Astrocyte of the cerebellum (primary cell): ENCODE measurements around the gene FOXJ1.
A peak's percentile ranks its signal among the peaks of the same experiment; 100 is the strongest.
"Not testable (repeated sequence)": the region's sequence is repeated elsewhere in the genome, so short reads cannot be mapped to it uniquely, and the experiment has no call there.

Experiments
- DNase-seq: peaks from one replicate; pipeline ENCODE4 v3.0.0-alpha.2; 2011; ENCODE audit warnings: low read depth
- H3K4me3 ChIP-seq: 2 replicates; pipeline ENCODE4 v1.5.1; 2011; ENCODE audit warnings: mild to moderate bottlenecking, low read depth, low read length, moderate library complexity
- in situ Hi-C: cut with HindIII; loops from 2 replicates; pipeline ENCODE4 v1.10.0; 2017; ENCODE audit warnings: low sequenced_read_pairs
- TF ChIP-seq, protein P1 (sequence below): IDR thresholded peaks from 2 replicates; pipeline ENCODE4 v1.5.1; 2012; ENCODE audit warnings: low read length, low read depth, moderate library complexity, mild to moderate bottlenecking; ENCODE audit errors: missing control alignments

FOXJ1 gene

GRCh38 chr17:76141212-76142038, at the start of gene FOXJ1:
FOXJ1 (minus strand) TSS chr17:76141245; CDS start chr17:76140395, 850 bp downstream.
- peak within 1 kb of the TSS; percentile 45 for H3K4me3 ChIP-seq
- TF ChIP-seq, protein P1, sequence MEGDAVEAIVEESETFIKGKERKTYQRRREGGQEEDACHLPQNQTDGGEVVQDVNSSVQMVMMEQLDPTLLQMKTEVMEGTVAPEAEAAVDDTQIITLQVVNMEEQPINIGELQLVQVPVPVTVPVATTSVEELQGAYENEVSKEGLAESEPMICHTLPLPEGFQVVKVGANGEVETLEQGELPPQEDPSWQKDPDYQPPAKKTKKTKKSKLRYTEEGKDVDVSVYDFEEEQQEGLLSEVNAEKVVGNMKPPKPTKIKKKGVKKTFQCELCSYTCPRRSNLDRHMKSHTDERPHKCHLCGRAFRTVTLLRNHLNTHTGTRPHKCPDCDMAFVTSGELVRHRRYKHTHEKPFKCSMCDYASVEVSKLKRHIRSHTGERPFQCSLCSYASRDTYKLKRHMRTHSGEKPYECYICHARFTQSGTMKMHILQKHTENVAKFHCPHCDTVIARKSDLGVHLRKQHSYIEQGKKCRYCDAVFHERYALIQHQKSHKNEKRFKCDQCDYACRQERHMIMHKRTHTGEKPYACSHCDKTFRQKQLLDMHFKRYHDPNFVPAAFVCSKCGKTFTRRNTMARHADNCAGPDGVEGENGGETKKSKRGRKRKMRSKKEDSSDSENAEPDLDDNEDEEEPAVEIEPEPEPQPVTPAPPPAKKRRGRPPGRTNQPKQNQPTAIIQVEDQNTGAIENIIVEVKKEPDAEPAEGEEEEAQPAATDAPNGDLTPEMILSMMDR: no peak
- peak; percentile 31 for DNase-seq
- in situ Hi-C loops: no loop called here

DNA sequence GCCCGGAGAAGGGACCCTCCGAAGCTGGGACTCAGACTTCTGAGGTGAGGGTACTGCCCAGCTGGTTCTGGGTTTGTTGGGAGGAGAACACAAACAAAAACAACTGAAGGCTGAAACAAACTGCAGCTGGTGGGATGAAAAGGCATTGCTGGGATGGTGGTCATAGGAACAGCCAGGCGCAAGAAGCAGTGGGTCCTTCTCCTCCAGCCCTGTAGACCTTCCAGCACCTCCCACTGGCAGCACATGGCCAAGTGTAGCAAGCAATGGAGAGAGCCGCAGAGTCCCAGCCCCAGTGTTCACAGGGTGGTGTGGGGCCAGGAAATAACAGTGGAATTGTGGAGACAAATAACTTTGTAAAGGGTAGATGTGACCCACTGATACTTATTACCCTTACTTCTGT, 48.7 kb upstream of the FOXJ1 start:
- in situ Hi-C loops: no loop called here
- TF ChIP-seq, protein P1: no peak
- H3K4me3 ChIP-seq: no peak overlapping the region
- no peak for DNase-seq

DNA sequence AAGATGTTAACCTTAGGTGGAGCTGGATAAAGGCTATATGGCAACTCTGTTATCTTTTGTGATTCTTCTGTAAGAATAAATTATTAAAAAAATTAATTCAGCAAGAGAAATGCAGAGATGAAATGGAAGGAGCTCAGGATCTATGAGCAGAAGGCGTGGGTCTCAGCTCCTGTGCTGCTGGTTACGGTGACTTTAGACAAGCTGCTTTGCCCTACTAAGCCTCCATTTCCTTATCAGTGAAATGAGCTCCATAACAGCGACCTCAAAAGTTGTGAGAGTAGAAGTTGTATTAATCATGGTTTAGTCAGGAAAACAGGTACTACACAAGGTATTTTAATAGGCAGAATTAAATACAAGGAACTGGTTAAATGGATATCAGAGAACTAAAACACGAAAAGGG, 48.2 kb upstream of the FOXJ1 start:
- TF ChIP-seq, protein P1: no peak
- in situ Hi-C loops: no loop called here
- DNase-seq: no peak
- no peak overlapping the region for H3K4me3 ChIP-seq

- TF ChIP-seq, protein P1: no peak
- in situ Hi-C loops: no loop called here
- DNase-seq: no peak
- no peak overlapping the region for H3K4me3 ChIP-seq
Measured at GRCh38 chr17:76188213-76189016, 47.4 kb upstream of the FOXJ1 start.

GRCh38 chr17:76186774-76187173, 45.7 kb upstream of the FOXJ1 start:
- DNase-seq, in situ Hi-C loops, H3K4me3 ChIP-seq: not testable (repeated sequence)

DNA sequence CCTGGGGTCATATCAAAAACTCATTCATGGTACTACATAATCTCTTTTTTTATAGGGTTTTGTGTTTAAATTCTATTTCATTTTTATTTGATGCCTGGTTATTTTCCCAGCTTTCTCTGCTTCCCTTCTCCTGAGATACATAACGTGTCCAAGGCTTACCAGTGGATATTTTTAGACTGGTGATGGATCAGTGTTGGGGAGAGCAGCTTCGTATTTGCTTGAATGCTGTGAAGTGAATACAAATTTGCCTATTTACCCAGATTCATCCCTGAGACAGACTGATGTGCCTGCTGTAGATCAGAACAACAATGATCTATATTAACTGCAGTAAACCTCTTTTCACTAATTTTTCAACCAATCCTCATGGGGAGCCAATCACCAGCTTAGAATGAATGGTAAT, 43.2 kb upstream of the FOXJ1 start:
- TF ChIP-seq, protein P1: no peak
- no peak overlapping the region for H3K4me3 ChIP-seq
- DNase-seq: no peak
- in situ Hi-C loops: no loop called here
